HG03139 (cell line): ENCODE measurements around the gene SORCS1.

Experiments used
- ATAC-seq: cut with Tn5 transposase; IDR thresholded peaks from one replicate; pipeline ENCODE4 v1.9.1; 2021; ENCODE audit not compliant: unreplicated experiment

Gene SORCS1

DNA sequence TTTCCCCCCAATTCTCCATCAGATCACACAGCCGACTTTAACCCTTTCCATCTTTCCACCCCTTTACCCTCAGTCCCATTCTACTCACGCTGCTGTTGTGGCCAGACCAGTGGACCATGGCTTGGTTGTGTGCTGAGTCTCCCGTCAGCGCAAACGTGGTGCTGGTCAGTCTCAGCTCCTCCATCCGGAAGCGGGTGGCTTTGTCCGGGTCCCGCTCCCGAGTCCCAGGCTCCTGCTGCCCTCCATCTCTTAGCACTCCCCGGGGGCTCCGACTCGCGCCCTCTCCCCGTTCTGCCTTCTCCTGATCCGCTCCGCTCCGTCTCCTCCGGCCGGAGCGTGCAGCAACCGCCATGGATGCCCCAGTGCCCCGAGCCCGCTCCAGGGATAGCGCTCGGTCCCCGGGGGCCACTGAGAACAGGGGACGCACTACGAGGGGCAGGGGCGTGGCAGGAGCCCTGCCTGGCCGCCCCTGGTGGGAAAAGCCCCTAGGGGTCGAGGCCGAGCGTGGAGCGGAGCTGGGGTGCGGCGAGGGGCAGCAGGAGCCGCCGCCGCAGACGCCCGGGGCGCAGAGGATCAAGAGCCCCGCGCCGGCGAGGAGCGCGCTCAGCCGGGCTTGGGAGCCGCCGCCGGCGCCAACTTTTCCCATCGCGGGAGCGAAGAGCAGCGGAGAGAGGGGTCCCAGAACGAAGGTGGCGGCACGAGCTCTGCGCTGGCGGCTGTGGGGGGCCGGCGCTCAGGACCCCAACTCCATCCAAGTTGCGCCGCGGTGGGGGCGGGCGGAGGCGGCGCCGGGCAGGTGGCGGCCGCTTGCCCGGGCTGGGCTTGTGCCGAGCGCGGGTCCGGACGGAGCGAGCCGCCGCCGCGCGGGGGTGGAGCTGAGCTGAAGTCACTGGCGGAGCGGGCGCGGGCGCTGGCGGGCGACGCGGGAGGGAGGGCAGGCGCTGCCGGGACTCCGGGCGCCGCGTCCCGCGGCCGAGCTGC lies at the start of gene SORCS1:
SORCS1 (minus strand) TSS at position 826 of the 981 bp plus-strand sequence.
- ATAC-seq: no peak

DNA sequence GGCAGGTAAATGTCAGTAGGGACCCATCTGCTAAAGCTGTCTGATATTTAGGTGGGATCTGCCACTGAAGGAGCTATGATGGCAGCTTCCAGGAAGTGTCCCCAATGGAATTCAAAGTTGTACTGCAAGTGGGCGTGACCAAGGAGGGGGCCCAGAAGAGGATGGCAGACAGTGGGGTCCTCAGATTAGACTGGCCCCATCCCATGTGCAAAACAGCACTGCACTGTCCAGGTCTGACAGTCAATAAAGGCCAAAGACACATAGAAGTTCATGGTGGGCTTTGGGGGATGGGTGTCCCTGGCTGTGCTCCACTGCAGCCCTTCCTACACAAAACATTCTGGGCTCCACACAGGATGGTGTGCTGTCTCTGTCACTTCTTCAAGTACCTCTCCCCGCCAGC lies 49.8 kb upstream of the SORCS1 start:
- ATAC-seq: no peak

DNA sequence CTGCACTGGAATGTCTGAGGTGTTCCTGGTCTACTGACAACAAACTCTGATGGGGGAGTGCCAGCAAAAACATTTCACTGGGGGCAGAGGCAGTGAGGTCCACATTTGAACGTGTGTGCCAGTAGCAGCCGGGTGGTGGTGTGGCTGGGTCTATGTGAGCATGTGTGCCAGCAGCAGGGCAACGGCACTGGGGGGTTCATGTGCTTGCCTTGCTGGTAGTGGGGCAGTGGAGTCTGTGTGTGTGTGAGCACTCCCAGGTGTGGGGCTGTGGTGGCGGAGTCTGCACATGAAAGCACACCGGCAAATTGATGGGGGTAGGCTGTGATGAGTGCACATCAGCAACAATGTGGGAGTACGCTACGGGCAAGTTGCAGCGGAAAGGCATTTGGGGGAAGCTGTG lies 49.4 kb upstream of the SORCS1 start:
- ATAC-seq: no peak

DNA sequence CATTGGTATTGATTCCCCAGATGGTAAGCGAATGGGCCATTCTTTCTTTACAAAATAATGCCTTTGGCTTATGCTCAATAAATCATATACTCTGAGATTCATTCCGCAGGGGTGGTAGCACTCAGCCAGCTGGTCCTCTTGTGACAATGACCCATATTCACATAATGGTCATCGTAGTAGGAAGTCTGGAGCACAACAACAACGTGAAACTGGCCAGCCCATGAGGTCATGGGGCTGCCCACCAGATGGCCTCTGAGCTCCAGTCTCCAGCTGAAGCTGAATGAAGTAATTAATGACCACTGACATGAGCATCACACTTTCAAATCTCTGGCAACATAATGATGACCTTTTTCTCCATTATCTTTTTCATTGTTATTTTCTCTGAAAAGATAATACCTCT lies 42.3 kb upstream of the SORCS1 start:
- ATAC-seq: no peak

DNA sequence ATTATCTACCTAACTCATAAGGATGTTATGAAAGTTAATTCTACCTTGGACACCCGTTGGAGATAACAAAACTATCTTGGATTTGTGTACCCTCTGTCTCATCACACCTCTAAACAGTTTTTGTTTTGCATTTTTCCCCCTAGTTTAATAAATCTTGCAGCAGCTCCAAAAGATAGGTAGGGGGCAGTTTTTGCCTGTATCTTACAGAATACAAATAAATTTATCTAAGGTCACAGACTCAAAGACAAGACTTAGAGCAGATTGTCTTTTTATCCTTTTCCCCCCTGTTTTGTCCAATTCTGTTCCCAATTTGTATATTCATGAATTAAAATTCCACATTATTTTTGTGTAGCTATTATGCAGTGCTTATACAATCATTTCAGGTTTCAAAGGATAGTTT lies 5.0 kb upstream of the SORCS1 start:
- ATAC-seq: no peak

DNA sequence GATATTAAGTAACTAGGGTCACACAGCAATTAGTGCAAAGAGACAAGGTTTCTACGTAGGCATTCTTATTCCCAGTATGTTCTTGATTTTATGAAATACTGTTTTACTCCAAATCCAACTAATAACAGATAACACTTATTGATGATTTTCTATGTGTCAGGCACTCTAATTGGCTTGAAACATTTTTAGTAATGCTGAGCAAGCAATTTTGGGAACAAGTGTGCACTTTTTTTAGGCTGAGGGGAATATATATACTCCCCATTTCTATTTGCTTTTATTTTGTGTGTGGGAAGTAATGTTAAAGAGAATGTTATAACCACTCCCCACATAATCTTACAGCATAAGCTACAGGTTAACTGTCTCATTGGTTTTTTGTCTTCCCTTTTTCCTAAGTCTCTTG lies 4.2 kb upstream of the SORCS1 start:
- ATAC-seq: no peak

DNA sequence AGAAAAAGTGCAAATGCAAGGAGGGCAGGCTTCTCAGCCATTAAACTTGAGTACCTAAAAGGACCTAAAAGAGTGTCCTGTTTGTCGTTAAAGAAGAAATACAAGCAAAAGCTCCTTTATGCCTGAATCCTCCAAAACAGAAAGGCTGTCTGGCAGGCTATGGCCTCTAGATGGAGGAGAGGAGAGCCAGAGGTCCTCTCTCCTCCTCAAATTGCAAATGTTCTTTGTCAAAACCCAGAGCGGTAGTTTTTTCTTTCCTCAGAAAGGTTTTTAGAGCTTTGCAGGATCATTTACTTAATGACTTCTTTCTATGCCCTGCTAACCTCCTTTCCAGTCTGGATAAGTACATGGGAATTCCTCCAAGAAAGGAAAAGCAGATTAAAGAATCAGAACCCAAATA lies 1.9 kb upstream of the SORCS1 start:
- no peak for ATAC-seq

DNA sequence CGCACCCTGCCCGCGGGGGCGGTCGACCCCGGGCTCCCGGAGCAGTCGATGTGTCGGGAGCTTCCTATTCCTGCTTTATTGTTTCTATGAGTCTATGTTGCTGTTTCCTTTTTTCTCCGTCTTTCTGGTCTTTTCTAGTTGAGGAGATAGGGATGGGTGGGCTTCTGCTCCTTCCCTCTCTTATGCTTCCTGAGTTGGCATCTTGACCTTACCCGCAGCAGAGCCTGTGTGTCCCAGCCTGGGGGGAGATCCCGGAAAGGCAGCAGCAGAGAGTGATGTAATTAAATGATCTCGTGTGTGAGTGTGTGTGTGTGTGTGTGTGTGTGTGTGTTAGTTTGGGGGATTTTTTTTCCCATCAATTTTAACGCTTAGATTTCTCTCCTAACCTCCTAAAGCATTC lies 486 bp upstream of the SORCS1 start:
- no peak for ATAC-seq

DNA sequence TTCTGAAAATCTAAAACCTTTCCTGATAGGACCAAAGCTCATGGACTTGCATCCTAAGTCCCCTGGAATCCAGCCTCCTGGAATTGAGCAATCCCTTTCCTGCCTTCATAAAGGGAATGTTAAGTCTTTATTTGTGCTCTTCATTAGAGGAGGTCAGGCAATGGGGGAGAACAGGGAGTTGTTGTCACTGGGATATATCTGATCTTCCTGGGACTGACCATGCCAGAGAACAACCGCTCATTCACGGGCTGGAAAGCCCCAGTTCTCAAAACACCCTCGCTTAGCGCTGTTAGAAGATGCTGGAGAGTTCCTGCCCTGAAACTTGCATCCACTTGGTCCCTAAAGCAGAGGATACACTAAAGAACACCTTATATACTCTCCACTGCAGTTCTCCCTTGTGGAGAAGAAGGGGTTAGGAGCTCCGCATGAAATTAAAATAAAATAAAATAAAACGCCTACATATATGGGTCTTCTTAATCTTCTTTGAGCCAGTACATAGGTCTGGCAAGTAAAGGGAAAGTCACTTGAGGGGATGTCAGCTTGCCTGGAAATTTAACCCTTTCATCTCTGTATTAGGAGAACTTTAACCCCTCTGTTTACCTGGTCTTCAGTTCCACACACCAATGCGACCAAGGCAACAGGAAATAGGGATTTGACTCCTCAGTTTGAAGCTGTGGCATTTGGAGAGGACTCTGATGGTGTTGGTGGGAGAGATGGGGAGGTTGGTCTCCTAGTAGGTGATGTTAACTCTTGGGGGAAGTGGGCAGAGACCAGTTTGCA lies 1.2 kb downstream of the SORCS1 start:
- no peak for ATAC-seq

DNA sequence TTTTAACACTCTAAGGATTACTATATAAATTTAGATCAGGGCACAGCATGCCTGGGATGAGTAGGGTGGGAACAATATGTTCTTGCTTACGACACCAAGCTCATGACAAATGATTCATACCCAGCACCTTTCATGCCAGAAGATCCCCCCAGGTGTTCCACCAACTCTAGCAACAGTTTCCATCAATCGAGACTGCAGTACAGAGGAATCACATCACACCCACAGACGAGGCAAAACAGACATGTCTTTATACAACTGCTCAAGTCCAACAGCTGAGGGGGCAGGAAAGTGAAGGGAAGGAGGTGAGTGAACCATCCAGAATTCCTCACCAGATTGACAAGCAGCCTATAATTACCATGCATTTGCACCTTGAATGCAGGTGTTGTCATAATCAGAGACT lies 3.6 kb downstream of the SORCS1 start:
- ATAC-seq: no peak

DNA sequence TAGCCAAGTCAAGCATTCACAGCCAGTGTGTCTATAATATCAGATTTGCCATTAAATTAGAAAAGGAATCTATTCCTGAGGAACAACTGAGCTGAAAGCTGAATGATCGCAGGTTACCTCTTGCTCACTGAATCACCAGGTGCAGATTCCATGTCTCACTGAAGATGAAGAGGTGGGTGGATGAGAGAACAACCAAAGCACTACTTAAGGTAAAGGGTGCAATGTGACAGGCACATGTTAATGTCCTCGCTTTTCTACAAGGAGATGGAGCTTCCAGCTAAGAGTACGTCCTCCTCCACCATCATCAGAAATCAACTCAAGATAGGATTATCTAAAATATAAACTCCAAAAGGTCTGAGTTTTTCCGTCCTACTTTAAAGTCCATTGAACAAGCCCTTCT lies 4.6 kb downstream of the SORCS1 start:
- no peak for ATAC-seq

DNA sequence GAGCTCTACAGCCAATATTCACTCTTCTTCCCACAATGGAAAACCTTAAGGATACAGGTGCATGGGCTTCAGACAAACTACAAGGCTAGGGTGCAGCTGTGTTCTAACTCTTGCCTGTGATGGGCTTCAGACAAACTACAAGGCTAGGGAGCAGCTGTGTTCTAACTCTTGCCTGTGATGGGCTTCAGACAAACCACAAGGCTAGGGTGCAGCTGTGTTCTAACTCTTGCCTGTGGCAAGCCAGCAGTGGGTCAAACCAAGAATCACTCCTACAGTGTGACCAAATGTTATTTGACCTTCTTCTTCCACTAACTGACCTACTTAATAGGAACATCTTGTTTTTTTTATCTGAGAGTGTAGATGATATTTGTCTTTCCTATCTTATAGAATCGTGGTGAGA lies 7.4 kb downstream of the SORCS1 start:
- no peak for ATAC-seq

DNA sequence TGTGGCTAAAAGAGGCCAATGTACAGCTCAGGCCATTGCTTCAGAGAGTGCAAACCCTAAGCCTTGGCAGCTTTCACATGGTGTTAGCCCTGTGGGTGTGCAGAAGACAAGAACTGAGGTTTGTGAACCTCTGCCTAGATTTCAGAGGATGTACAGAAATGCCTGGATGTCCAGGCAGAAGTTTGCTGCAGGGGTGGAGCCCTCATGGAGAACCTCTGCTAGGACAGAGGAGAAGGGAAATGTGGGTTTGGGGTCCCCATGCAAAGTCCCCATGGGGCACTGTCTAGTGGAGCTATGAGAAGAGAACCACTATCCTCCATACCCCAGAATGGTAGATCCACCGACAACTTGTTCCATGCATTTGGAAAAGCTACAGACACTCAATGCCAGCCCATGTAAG lies 12.4 kb downstream of the SORCS1 start:
- no peak for ATAC-seq

DNA sequence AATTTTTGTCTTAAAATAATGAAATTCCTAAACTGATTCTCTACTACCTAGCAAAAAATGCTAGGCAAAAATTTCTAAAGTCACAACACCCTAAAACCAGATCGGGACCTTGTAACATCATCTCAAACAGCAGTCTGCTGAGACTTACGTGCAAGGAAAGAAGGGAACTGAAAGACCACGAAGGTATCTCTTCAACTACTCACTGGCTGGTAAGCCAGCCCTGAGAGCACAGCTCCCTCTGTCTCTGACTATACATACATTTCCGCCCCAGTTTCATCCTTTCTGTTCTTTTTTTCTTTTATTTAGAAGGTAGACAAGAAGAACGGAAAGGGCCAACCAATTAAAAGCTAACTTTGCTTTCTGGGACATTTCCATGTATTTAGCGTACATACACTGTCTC lies 15.6 kb downstream of the SORCS1 start:
- no peak for ATAC-seq

DNA sequence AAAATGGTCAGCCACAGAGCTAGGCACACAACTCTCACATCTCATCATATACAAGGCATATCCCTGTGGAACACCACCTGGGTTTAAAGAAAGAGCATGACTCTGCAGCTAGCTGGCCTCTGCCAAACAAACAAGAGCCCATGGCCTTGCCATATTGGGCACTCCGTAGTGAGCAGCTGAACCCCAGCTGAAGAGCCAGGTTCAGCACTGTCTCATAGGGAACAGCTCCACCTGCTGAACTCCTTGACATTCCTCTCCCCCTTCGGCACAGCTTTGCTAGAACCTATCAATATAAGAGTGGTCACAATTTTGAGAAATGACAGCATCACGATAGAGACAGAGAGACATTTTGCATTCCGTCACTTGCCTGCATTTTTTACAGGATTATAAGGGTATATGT lies 20.0 kb downstream of the SORCS1 start:
- no peak for ATAC-seq

DNA sequence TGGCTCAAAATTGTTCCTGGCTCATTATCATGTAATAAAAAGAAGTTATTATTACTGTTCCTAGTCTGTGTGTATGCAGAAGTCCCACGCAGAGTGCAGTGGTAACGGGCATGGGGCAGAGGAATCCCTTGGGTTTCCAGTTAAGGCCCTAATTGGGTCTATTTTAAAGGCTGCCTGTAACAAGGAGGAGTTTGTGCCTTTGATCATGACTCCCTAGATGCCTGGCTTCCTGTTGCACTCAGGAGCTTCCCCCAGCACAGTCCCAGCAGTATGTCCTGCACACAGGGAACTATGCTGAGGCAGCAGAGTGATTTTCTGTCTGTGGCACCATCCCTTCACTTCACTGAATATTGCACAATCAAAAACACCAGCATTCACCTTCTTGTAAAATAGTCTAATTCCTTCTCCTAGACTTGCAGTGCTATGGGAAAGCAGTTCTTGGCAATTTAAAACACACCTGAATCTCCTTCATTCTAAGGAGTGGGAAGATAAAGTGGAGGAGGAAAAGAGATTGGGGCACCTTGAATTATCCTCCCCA lies 22.9 kb downstream of the SORCS1 start:
- no peak for ATAC-seq

DNA sequence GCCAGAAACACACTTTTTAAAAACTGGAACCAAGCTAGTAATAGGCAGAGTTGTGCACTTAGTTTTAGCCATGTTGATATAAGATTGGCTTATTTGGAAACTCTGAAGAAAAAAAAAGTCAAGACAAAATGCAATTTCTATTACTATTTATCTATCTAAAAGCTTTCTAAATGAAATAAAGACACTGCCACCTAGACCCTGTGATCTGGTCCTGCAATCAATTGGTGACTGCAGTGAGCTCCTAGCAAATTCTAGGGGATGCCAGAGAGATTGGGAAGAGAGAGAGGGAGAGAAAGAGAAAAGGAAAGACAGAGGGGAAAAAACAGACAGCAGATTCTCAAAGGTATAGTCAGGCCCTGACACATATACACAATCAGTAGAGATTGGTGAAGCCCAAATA lies 25.3 kb downstream of the SORCS1 start:
- ATAC-seq: no peak

DNA sequence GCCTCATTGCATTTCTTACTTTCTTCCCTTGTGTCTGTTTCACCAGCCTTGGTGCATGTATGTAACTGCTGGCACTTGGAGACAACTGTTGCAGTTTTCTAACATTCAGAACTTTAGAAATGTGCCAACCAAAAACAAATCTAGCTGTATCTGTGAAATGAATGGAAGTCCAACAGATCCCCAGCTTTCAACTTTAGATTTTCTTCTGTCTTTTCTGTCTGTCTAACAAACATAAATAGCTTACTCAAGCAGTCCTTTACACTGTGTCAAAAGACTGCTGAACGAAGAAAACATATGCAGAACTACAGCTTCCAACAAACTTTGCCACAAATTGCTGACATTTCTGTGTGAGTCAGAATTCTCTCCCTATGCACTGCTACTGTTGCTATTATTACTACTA lies 30.9 kb downstream of the SORCS1 start:
- ATAC-seq: no peak

DNA sequence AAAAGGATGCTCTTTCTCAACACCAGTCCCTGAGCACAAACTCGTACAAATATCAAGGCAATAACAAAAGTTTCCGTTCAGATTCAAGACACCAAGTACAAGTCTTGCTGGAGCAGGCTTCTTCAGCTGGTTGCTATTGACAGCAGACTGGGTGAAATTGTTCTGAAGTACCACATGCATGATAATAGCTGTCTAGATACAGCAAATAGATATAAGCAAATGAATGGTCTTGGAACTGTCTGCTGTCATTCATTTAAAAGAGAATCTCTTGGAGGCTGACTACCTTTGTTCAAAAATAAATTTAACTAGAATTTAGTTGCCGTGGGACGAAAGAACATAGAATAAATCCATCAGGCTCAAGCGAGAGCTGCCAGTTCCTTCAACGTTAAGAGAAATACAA lies 35.5 kb downstream of the SORCS1 start:
- ATAC-seq: no peak

DNA sequence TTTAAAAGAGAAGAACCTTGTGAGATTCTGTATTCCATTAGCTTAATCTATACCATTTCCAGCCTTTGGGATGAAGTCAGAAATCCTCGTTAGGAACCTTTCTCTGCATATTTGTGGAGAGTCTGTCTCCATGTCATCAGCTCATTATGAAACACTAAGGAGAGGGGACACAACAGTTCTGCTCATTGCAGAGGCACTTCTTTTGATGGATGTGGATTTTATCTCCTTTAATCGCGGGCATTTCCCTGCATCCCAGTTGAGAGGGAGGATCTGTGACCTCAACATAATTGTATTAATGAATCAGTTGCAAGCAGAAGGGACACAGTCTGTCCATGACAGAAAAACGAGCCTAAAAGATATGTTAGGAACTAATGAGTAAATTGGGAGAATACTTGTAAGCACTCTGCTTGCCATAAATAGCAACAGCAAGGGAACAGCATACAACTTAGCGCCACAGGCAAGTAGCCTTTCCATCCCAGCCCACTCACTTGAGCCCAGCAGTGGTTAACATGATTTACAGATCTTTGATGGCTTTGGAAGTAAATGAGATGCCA lies 37.9 kb downstream of the SORCS1 start:
- no peak for ATAC-seq

DNA sequence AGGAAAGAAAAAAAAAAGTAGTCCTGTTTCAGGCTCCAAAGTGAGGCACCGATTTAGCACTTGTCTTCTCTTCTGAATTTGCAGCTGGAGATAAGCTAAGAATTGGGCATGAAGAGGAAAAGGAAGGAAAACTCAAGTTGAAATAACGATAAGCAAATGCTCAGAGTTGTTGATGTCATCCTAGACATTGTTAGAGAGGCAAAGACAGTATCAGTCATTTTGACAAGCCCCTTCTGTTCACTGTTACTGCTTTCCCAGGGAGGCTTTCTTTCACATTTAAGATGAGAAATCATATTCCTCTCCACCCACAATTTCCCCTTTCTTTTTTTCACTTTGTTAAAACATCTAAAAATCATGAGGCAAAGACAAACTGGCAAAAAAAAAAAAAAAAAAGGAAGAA lies 41.8 kb downstream of the SORCS1 start:
- ATAC-seq: no peak

DNA sequence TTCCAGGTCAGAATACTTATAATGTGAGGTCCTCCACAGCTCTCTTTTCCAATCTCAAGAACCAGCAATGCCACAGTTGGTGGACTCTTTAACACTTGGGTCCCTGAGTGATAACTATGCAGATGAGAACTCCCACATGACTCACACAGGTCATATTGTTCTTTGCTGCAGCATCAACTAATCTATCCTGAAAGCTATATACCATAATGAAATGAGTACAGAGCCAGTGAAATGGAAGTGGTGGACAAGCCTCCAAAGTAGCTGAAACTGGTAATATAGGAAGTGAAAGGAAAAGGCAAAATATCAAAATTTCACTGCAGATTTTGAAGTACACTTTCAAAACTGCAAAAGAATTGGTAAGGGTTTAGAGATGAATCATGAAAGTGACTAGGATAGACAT lies 45.6 kb downstream of the SORCS1 start:
- no peak for ATAC-seq
